Astrocyte of the cerebellum (primary cell): ENCODE measurements around the gene FOXA3.

Source experiments
- DNase-seq: peaks from one replicate; pipeline ENCODE4 v3.0.0-alpha.2; 2011; ENCODE audit warnings: low read depth
- H3K4me3 ChIP-seq: 2 replicates; pipeline ENCODE4 v1.5.1; 2011; ENCODE audit warnings: mild to moderate bottlenecking, low read depth, low read length, moderate library complexity
- in situ Hi-C: cut with HindIII; loops from 2 replicates; pipeline ENCODE4 v1.10.0; 2017; ENCODE audit warnings: low sequenced_read_pairs
- TF ChIP-seq, protein P1 (sequence below): IDR thresholded peaks from 2 replicates; pipeline ENCODE4 v1.5.1; 2012; ENCODE audit warnings: low read length, low read depth, moderate library complexity, mild to moderate bottlenecking; ENCODE audit errors: missing control alignments

Gene FOXA3

DNA sequence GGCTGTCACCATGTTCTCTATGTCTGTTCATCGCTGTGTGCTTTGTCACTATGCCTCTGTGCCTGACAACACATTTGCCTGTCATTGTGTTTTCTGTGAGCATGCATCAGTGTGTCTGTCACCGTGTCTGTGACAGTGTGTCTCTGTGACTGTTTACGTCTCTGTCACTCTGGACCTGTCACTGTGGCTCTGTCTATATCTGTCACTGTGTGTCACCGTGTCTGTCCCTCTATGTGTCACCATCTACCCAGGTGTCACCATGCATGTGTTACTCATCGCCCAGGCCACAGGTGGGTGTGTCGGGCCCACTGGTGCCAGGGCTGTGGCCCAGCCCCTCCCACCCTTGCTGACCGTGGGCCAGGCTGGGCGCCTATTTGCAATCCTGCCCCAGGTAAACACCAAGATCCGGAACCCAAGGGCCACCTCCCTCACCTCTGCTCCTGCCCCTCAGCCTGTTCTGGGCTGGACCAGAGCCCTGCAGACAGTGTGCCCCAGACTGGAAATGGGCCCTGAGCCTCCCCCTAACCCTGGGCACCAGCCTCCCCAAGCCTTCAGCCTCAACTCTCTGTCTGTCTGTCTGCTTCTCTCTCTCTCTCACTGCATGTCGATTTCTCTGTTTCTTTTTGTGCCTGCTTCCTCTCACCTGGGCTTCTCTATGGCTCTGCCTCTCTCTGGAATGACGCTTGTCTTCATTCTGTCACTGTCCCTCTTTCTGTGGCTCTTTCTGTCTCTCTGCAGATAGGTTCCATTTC is 14.1 kb downstream of the FOXA3 start:
- no peak for DNase-seq
- in situ Hi-C loops = no loop called here

DNA sequence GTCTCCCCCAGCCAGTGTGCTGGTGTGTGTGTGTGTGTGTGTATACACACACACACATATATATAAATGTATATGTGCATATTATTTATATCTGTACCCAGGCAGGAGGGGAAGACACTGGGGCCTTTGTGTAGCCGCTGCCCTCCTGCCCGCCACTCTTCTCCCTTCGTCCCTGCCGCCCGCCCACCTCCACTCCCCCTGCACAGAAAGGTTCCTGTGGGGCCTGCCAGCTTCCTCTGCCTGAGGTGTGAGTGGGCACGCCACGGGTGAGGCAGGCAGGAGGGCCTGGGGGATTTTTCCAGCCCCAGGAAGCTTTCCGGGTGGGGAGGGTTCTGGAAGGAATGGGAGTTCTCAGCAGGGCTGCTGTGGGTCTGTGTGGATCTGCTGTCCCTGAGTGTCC is 14.9 kb downstream of the FOXA3 start:
- TF ChIP-seq, protein P1, sequence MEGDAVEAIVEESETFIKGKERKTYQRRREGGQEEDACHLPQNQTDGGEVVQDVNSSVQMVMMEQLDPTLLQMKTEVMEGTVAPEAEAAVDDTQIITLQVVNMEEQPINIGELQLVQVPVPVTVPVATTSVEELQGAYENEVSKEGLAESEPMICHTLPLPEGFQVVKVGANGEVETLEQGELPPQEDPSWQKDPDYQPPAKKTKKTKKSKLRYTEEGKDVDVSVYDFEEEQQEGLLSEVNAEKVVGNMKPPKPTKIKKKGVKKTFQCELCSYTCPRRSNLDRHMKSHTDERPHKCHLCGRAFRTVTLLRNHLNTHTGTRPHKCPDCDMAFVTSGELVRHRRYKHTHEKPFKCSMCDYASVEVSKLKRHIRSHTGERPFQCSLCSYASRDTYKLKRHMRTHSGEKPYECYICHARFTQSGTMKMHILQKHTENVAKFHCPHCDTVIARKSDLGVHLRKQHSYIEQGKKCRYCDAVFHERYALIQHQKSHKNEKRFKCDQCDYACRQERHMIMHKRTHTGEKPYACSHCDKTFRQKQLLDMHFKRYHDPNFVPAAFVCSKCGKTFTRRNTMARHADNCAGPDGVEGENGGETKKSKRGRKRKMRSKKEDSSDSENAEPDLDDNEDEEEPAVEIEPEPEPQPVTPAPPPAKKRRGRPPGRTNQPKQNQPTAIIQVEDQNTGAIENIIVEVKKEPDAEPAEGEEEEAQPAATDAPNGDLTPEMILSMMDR = no peak
- in situ Hi-C loops = no loop called here
- no peak for DNase-seq
- no peak overlapping the region for H3K4me3 ChIP-seq

More for the DNA sequence above, 14.1 kb downstream of the FOXA3 start:
- TF ChIP-seq, protein P1 = no peak
- no peak overlapping the region for H3K4me3 ChIP-seq

DNA sequence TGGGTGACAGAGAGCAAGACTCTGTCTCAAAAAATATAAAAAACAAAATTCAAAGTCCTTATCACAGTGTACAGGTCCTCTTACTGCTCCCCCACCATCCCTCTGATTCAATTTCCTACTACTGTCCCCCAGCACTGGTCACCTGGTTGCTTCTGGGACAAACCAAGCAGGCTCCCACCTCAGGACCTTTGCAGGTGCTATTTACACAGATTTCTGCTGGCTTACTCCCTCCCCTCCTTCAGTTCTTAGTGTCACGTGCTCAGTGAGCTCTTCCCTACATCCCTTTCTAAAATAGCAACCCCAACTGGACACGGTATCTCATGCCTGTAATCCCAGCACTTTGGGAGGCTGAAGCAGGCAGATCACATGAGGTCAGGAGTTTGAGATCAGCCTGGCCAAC is 15.8 kb downstream of the FOXA3 start:
- in situ Hi-C loops = no loop called here
- no peak overlapping the region for H3K4me3 ChIP-seq
- DNase-seq = no peak
- TF ChIP-seq, protein P1 = no peak

DNA sequence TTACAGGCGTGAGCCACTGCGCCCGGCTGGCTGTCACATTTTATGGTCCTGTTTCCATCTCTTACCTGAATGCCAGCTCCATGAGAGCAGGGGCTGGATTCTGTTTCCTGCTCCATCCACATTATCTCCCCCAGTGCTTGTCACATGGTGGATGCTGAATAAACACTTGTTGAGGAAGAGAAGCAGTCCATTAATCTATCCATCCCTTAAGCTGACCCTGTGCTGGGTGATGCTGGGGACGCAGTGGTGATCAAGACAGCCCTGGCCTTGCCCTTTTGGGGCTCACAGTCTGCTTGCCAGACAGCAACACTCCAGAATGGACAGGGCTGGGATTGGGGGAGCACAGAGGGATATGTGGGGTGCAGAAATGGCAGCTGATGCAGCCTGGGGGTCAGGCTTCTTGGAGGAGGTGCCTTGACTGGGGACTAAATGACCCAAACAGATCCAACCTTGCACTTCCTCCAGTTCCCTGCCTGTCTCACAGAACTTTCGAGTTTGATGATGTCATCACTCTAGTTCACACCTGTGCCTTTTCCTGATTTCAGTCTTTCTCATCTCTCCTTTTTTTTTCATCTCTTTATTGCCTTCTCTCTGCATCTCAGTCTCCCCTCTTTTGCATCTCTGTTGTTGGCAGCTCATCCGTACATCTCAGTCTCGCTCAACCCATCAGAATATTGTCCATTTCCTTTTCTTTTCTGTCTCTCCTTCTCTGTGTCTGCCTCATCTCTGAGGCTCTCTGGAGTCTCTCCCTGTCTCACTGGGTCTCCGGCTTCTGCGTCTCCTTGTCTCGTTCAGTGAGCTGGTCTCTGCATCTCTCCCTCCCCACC is 17.2 kb downstream of the FOXA3 start:
- in situ Hi-C loops = no loop called here
- no peak overlapping the region for H3K4me3 ChIP-seq
- DNase-seq = no peak
- TF ChIP-seq, protein P1 = no peak

DNA sequence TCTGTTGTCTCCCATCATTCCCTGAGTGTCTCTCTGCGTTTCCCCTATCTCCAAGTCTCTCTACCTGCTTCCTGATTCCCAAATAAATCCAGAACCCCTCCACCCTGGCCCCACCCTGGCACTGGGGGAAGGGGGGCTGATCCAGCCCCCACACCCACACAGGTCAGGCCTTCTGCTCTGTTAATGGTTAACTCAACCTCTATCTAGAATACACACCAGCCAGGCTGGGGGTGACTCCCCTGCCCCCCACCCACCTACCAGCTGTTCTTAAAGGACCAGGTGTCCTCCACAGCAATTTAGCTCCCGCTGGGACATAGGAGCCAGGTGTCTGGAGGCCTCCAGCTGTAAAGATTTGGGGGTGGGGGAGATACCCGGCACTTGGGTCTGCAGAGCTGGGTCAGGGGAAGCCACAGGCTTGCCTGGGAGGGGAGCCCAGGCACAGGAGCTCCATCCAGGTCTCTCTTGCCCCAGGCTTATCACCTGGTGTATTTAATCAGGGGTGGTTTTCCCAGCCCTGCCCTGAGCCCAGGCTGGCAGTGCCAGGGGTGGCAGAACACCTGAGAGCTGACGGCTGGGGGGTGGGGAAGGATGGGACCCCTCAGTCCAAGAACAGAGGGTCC is 17.9 kb downstream of the FOXA3 start:
- H3K4me3 ChIP-seq = no peak overlapping the region
- in situ Hi-C loops = no loop called here
- no peak for DNase-seq
- TF ChIP-seq, protein P1 = no peak
